K562 treated with DMSO at 1 percent for 48 hours (cell line): ENCODE data around the gene ADAMTS9. TPM values are rescaled to one million over a fixed set of nuclear protein-coding genes. Genes with fewer than 3 reads are reported as not detected.

Source experiments
- total RNA-seq: library from RNA; unstranded; fragments of 300-600 nt; gene quantifications from 2 replicates; pipeline ENCODE4 v1.2.3, GENCODE V29; 2022; ENCODE audit warnings: low replicate concordance; ENCODE audit errors: extremely low read depth

ADAMTS9 gene, protein sequence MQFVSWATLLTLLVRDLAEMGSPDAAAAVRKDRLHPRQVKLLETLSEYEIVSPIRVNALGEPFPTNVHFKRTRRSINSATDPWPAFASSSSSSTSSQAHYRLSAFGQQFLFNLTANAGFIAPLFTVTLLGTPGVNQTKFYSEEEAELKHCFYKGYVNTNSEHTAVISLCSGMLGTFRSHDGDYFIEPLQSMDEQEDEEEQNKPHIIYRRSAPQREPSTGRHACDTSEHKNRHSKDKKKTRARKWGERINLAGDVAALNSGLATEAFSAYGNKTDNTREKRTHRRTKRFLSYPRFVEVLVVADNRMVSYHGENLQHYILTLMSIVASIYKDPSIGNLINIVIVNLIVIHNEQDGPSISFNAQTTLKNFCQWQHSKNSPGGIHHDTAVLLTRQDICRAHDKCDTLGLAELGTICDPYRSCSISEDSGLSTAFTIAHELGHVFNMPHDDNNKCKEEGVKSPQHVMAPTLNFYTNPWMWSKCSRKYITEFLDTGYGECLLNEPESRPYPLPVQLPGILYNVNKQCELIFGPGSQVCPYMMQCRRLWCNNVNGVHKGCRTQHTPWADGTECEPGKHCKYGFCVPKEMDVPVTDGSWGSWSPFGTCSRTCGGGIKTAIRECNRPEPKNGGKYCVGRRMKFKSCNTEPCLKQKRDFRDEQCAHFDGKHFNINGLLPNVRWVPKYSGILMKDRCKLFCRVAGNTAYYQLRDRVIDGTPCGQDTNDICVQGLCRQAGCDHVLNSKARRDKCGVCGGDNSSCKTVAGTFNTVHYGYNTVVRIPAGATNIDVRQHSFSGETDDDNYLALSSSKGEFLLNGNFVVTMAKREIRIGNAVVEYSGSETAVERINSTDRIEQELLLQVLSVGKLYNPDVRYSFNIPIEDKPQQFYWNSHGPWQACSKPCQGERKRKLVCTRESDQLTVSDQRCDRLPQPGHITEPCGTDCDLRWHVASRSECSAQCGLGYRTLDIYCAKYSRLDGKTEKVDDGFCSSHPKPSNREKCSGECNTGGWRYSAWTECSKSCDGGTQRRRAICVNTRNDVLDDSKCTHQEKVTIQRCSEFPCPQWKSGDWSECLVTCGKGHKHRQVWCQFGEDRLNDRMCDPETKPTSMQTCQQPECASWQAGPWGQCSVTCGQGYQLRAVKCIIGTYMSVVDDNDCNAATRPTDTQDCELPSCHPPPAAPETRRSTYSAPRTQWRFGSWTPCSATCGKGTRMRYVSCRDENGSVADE (N-terminal part only)
- not detected in 2 replicates for total RNA-seq

GRCh38 chr3:64687781-64688604, at the start of gene ADAMTS9:
Gene ADAMTS9, minus strand, starts transcription at chr3:64688000. Its CDS starts 343 bp downstream, at chr3:64687657.

